Measurements from ENCODE around the gene HOXB1.
"Not testable (repeated sequence)": the region's sequence is repeated elsewhere in the genome, so short reads cannot be mapped to it uniquely, and the experiment has no call there.

HOXB1 gene

GRCh38 chr17:48484850-48485249, 46.0 kb downstream of the HOXB1 start:
- Histone ChIP-seq H3K4me1 (no peaks in the 10 kb centered on the region), H3K9me3 (ENCODE audit: control insufficient read depth, low read length) (no peaks in the 10 kb centered on the region), H3K4me2 (ENCODE audit: low read length) (no peak overlapping the region), H3K9ac (no peak overlapping the region), H3K79me2 (no peaks in the 10 kb centered on the region), H2AFZ (no peak overlapping the region), H3K27ac (no peak overlapping the region), H3K36me3 (ENCODE audit: control insufficient read depth, insufficient read depth, low read length) (no peaks in the 10 kb centered on the region), H3K27me3 (ENCODE audit: control insufficient read depth, insufficient read depth, low read length) (no peaks in the 10 kb centered on the region), H3K4me3 (ENCODE audit: low read depth, low read length) (no peak overlapping the region)
- TF ChIP-seq, protein P1, sequence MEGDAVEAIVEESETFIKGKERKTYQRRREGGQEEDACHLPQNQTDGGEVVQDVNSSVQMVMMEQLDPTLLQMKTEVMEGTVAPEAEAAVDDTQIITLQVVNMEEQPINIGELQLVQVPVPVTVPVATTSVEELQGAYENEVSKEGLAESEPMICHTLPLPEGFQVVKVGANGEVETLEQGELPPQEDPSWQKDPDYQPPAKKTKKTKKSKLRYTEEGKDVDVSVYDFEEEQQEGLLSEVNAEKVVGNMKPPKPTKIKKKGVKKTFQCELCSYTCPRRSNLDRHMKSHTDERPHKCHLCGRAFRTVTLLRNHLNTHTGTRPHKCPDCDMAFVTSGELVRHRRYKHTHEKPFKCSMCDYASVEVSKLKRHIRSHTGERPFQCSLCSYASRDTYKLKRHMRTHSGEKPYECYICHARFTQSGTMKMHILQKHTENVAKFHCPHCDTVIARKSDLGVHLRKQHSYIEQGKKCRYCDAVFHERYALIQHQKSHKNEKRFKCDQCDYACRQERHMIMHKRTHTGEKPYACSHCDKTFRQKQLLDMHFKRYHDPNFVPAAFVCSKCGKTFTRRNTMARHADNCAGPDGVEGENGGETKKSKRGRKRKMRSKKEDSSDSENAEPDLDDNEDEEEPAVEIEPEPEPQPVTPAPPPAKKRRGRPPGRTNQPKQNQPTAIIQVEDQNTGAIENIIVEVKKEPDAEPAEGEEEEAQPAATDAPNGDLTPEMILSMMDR (IDR thresholded peaks at IDR 0.05), result no peak

GRCh38 chr17:48484256-48484655, 46.6 kb downstream of the HOXB1 start:
- TF ChIP-seq, protein P1 (IDR thresholded peaks at IDR 0.05), result no peak
- Histone ChIP-seq H3K9me3 (ENCODE audit: control insufficient read depth, low read length) (no peaks in the 10 kb centered on the region), H3K79me2 (no peaks in the 10 kb centered on the region), H3K9ac (no peak overlapping the region), H2AFZ (no peak overlapping the region), H3K4me1 (no peaks in the 10 kb centered on the region), H3K4me3 (ENCODE audit: low read depth, low read length) (no peak overlapping the region), H3K27me3 (ENCODE audit: control insufficient read depth, insufficient read depth, low read length) (no peaks in the 10 kb centered on the region), H3K36me3 (ENCODE audit: control insufficient read depth, insufficient read depth, low read length) (no peaks in the 10 kb centered on the region), H3K27ac (no peak overlapping the region), H3K4me2 (ENCODE audit: low read length) (no peak overlapping the region)

GRCh38 chr17:48483471-48484131, 47.2 kb downstream of the HOXB1 start:
- H3K27ac ChIP-seq, result no peak overlapping the region
- no peaks in the 10 kb centered on the region for H3K4me1 ChIP-seq
- TF ChIP-seq, protein P1 (IDR thresholded peaks at IDR 0.05), result no peak

DNA sequence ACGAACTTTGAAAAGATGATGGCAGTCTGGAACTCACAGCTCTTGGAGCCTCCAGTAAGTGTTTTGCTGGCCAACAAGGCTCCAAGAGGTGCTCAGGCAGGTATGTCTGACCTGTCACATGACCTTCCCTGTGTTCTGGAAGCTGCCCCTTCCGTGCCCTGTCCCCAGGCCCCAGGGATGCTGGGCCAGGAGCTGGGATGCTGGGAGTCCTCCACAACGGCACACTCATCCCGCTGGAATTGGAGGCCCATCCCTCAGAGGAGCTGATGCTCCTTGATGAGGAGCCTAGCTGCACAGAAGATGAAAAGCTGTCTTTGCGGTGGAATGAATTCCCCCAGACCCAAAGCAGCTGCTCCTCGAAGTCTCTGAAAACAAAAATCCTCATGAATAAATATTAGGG, 47.8 kb downstream of the HOXB1 start:
- H2AFZ ChIP-seq, result no peak overlapping the region
- TF ChIP-seq, protein P1 (IDR thresholded peaks at IDR 0.05), result no peak
- no peak overlapping the region for H3K4me3 ChIP-seq (ENCODE audit: low read depth, low read length)
- H3K27me3 ChIP-seq (ENCODE audit: control insufficient read depth, insufficient read depth, low read length), result no peaks in the 10 kb centered on the region
- no peaks in the 10 kb centered on the region for H3K36me3 ChIP-seq (ENCODE audit: control insufficient read depth, insufficient read depth, low read length)
- H3K9ac ChIP-seq, result no peak overlapping the region
- no peaks in the 10 kb centered on the region for H3K9me3 ChIP-seq (ENCODE audit: control insufficient read depth, low read length)
- no peaks in the 10 kb centered on the region for H3K79me2 ChIP-seq
- H3K4me2 ChIP-seq (ENCODE audit: low read length), result no peak overlapping the region
- H3K4me1 ChIP-seq, result no peaks in the 10 kb centered on the region
- H3K27ac ChIP-seq, result no peak overlapping the region

More at GRCh38 chr17:48483471-48484131, 47.2 kb downstream of the HOXB1 start:
- Histone ChIP-seq H3K4me2 (ENCODE audit: low read length) (no peak overlapping the region), H3K27me3 (ENCODE audit: control insufficient read depth, insufficient read depth, low read length) (no peaks in the 10 kb centered on the region), H2AFZ (no peak overlapping the region), H3K36me3 (ENCODE audit: control insufficient read depth, insufficient read depth, low read length) (no peaks in the 10 kb centered on the region), H3K9me3 (ENCODE audit: control insufficient read depth, low read length) (no peaks in the 10 kb centered on the region), H3K9ac (no peak overlapping the region), H3K4me3 (ENCODE audit: low read depth, low read length) (no peak overlapping the region), H3K79me2 (no peaks in the 10 kb centered on the region)

GRCh38 chr17:48482301-48482700, 48.5 kb downstream of the HOXB1 start:
- not testable (repeated sequence) for H2AFZ ChIP-seq; H3K27me3 ChIP-seq (ENCODE audit: control insufficient read depth, insufficient read depth, low read length)

More at GRCh38 chr17:48482301-48482700, 48.5 kb downstream of the HOXB1 start:
- H3K4me1 ChIP-seq; H3K9me3 ChIP-seq (ENCODE audit: control insufficient read depth, low read length); H3K79me2 ChIP-seq; H3K4me3 ChIP-seq (ENCODE audit: low read depth, low read length); H3K27ac ChIP-seq; H3K36me3 ChIP-seq (ENCODE audit: control insufficient read depth, insufficient read depth, low read length); H3K4me2 ChIP-seq (ENCODE audit: low read length); H3K9ac ChIP-seq: not testable (repeated sequence)

Data from parathyroid adenoma (tissue), 2 donors.